Lower lobe of right lung (tissue), 2 donors: Measurements from ENCODE around the gene IGFL4. TPM values are rescaled to one million over a fixed set of nuclear protein-coding genes. Genes with fewer than 3 reads are reported as not detected.
A peak's percentile ranks its signal among the peaks of the same experiment; 100 is the strongest.

Source experiments
- ATAC-seq, 2 donors: fragments of 200-7000 bp; cut with Tn5 transposase; one replicate each; pipeline ENCODE4 v1.9.1; 2020 to 2022; ENCODE audit warnings: mild to moderate bottlenecking in 2 of 2, moderate library complexity in 2 of 2
- DNase-seq: peaks from one replicate; pipeline ENCODE4 v3.0.0-alpha.2; 2020
- H3K27ac ChIP-seq: fragments of 200-600 bp; one replicate; pipeline ENCODE4 v1.8.0; 2022
- H3K27me3 ChIP-seq: fragments of 200-600 bp; one replicate; pipeline ENCODE4 v1.8.0; 2022; ENCODE audit warnings: low read depth
- H3K36me3 ChIP-seq: fragments of 200-600 bp; one replicate; pipeline ENCODE4 v1.8.0; 2022; ENCODE audit warnings: mild to moderate bottlenecking
- H3K4me1 ChIP-seq: fragments of 200-600 bp; one replicate; pipeline ENCODE4 v1.8.0; 2022
- H3K4me3 ChIP-seq: fragments of 200-600 bp; one replicate; pipeline ENCODE4 v1.8.0; 2022; ENCODE audit warnings: mild to moderate bottlenecking
- H3K9me3 ChIP-seq: fragments of 200-600 bp; one replicate; pipeline ENCODE4 v1.8.0; 2022
- CTCF ChIP-seq: fragments of 200-600 bp; IDR thresholded peaks from one replicate; pipeline ENCODE4 v1.8.0; 2022; ENCODE audit warnings: antibody characterized with exemption, mild to moderate bottlenecking
- intact Hi-C: fragments of 100-400 bp; cut with DNase I; formaldehyde crosslinking; loops from one replicate; pipeline ENCODE4 v1.11.0; 2022
- total RNA-seq: library from RNA; stranded (reverse); fragmentation: NEBNext Ultra II Directional; extraction: Animal tissue kit (Norgen Biotek cat#: 25700); gene quantifications from one replicate; pipeline ENCODE4 v1.2.1, GENCODE V29; 2021
- donor health status: DM: no; HTN: yes; CAD: no; lungs with severe emphysema.

IGFL4 gene
- total RNA-seq, 1 donor from 2014 or later: not detected

- TF ChIP-seq CTCF: no peak
- DNase-seq (no peak), ATAC-seq (no peak)
- Histone ChIP-seq H3K9me3 (no peaks in the 10 kb centered on the region), H3K4me1 (peaks cover 22% of the 10 kb centered on the region), H3K27ac (no peak overlapping the region), H3K27me3 (peaks cover 35% of the 10 kb centered on the region), H3K4me3 (no peak overlapping the region), H3K36me3 (no peaks in the 10 kb centered on the region)
- intact Hi-C loops: no loop called here
These were observed 21.5 kb downstream of the IGFL4 start for GRCh38 chr19:46019270-46019669.

DNA sequence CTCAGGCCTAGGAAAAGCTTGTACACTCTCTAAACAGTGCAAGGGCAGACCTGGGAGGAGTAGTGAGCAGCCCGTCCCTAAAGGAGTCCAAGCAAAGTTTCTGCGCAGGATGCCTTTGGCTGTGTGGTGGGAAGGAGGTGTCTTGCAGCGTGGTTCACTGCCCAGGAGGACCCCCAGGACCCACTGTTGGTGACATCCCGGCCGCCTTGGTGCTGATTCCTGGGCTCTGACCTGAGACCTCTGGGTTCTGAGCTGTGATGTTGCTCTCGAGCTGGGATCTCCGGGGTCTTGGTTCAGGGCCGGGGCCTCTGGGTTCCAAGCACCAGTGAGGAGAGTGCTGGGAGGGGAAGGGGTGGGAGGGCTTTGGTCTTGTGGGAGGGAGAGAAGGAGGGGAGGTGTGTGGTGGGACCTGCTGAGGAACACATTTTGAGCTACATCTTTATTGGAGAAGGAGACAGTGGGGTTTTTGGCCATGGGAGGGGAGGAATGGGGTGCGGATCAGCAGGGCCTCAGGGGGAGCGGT, 22.0 kb downstream of the IGFL4 start:
- TF ChIP-seq CTCF: no peak
- intact Hi-C loops: no loop called here
- H3K4me3 ChIP-seq: no peak overlapping the region
- H3K4me1 ChIP-seq: peaks cover 22% of the 10 kb centered on the region
- H3K36me3 ChIP-seq: no peaks in the 10 kb centered on the region
- peaks cover 35% of the 10 kb centered on the region for H3K27me3 ChIP-seq
- ATAC-seq (no peak), DNase-seq (no peak)
- H3K27ac ChIP-seq: no peak overlapping the region
- H3K9me3 ChIP-seq: no peaks in the 10 kb centered on the region

DNA sequence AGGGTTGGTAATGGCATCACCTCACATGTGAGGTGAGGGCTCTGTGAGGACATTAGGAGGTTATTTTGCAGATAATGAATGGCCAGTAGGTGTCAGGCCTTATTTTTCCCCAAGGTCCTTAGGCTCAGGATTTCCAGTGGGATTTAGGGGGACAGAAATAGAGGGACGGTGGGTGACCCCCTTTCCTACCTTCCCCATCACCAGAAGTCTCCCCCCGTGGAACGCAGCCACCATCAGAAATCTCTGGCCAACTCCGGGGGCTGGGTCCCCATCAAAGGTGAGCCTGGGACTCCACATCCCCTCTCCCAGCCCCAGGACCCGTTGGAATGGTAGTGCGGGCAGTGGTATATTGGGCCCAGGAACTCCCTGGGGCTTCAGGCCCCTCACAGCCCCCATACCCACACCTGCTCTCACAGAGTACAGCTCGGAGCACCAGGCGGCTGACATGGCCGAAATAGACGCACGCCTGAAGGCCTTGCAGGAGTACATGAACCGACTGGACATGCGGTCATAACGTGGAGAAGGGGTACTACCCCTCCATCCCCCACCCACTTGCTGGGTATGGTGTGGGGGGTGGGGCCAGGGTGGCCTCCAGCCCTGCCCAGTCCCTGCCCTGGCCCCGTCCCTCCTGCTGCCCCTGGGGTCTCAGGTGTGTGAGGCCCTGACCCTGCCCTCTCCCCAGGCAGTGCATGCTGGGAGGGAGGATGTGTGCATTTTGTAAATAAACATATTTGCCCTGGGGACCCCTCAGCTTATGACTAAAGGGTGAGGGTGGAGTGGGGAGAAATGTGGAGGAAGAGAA, 22.7 kb downstream of the IGFL4 start:
- DNase-seq (no peak), ATAC-seq (no peak)
- H3K4me1 ChIP-seq: peaks cover 22% of the 10 kb centered on the region
- peaks cover 35% of the 10 kb centered on the region for H3K27me3 ChIP-seq
- no peaks in the 10 kb centered on the region for H3K9me3 ChIP-seq
- H3K36me3 ChIP-seq: no peaks in the 10 kb centered on the region
- no peak for TF ChIP-seq CTCF
- intact Hi-C loops: no loop called here
- H3K27ac ChIP-seq: no peak overlapping the region
- H3K4me3 ChIP-seq: no peak overlapping the region

DNA sequence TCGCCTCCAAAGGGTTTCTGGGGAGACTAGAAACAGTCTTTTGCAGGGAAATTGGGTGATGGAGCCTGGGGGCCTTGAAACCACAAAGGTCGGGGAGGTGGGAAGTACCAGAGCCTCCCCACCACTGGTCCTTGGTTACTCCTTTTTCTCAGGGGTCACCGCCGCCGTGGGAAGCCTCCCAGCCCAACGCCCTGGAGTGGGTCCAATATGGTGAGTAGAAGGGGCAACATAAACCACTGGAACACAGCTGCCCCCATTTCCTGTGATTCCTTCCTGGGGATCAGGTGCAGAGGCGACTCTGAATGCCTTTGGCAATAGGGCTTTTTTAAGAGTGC, 23.7 kb downstream of the IGFL4 start:
- Histone ChIP-seq H3K4me3 (no peak overlapping the region), H3K36me3 (no peaks in the 10 kb centered on the region), H3K27me3 (peaks cover 25% of the 10 kb centered on the region), H3K27ac (no peak overlapping the region), H3K4me1 (peaks cover 22% of the 10 kb centered on the region), H3K9me3 (no peaks in the 10 kb centered on the region)
- no peak for TF ChIP-seq CTCF
- intact Hi-C loops: no loop called here
- no peak for ATAC-seq
- DNase-seq: no peak

DNA sequence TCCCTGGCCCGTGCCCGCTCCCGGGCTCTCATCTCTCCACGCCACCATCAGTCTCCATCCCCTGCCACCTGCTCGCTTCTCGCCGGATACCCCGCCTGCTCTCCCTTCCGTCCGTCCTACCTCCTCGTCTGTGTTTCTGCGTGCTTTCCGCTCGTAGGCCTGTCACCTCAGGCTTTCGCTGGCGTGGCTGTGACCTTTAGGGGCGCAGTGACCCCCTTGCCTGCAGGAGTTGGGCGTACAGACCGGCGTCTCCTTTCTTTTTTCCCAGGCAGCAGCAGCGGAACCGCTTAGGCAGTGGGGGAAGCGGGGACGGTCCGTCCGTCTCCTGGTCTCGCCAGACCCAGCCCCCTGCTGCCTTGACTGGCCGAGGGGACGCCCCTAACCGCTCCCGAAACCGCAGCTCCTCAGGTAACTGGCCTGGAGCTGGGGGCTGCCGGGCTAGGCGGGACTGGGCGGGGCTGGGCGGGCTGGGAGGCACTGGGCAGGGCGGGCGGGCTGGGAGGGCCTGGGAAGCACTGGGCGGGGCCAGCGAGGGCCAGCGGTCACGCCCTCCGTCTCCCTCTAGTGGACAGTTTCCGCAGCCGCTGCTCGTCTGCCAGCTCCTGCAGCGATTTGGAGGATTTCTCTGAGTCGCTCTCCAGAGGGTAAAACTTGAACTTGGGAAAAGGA, 24.2 kb downstream of the IGFL4 start:
- ATAC-seq: peak; percentile 82 to 87
- intact Hi-C loops: no loop called here

More for the DNA sequence above, 24.2 kb downstream of the IGFL4 start:
- no peaks in the 10 kb centered on the region for H3K9me3 ChIP-seq
- peaks cover 24% of the 10 kb centered on the region for H3K27me3 ChIP-seq
- TF ChIP-seq CTCF: peak; percentile 91
- H3K27ac ChIP-seq: no peak overlapping the region
- H3K4me1 ChIP-seq: peaks cover 22% of the 10 kb centered on the region
- peak; percentile 89 for DNase-seq
- peak overlapping the region; percentile 73 for H3K4me3 ChIP-seq
- no peaks in the 10 kb centered on the region for H3K36me3 ChIP-seq
